GM06990 (cell line): ENCODE data around the gene FAM240B.

ENCODE experiments used
- DNase-seq: peaks from one replicate; pipeline ENCODE4 v3.0.0-alpha.2; 2011; ENCODE audit not compliant: insufficient read length; ENCODE audit errors: extremely low read depth
- H3K27me3 ChIP-seq: replicated peaks from 2 replicates; pipeline ENCODE4 v1.6.0; 2011; ENCODE audit warnings: low read length; ENCODE audit not compliant: control insufficient read depth, insufficient read depth
- H3K36me3 ChIP-seq: 2 replicates; pipeline ENCODE4 v1.5.1; 2011; ENCODE audit warnings: low read length; ENCODE audit not compliant: control insufficient read depth, insufficient read depth
- H3K4me3 ChIP-seq: replicated peaks from 2 replicates; pipeline ENCODE4 v1.5.1; 2011; ENCODE audit warnings: low read depth, mild to moderate bottlenecking, control low read depth, low read length
- CTCF ChIP-seq: IDR thresholded peaks from 2 replicates; pipeline ENCODE4 v1.5.1; 2011; ENCODE audit warnings: low read length, control low read depth, mild to moderate bottlenecking, inconsistent platforms; ENCODE audit not compliant: insufficient read depth, poor library complexity, severe bottlenecking

FAM240B gene

DNA sequence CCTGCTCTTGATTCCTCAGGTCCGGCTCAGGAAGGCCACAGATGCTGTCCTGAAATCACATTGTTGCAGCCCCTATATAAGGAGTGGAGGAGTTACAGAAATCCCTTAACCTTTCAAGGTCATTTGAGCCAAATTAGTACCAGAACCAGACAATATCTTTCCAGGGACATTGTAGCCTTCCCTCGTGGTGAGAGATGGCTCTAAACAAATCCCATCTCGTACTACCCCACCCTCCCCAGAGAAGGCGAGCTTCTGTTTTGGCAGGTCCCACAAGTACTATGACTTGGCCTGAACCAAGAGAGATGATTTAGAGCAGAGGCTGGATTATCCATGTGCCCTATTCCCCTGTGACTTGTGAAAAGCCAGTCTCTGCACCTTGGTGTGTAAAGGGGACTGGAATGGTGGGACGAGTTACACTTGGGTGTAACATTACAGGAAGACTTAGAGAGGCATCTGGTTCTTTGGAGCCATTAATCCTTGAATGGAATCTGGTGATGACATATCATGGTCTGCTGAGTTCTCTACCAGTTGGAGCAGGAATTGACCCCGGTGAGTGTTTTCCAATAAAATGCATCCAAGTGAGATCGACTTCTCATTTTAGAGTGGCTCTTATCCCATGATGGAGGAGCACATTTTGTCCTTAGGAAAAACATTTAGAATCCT is at the start of gene FAM240B:
TSS of gene FAM240B (minus strand) at position 51 of the 663 bp plus-strand sequence. CDS start 16,134 bp downstream, outside the sequence.
- Histone ChIP-seq H3K4me3 (no peak within 1 kb of the TSS), H3K27me3 (no peaks in the 10 kb centered on the region), H3K36me3 (no peaks in the 10 kb centered on the region)
- no peak for DNase-seq
- no peak for TF ChIP-seq CTCF

GRCh38 chr9:38768351-38768761 is 48.4 kb upstream of the FAM240B start:
- DNase-seq, result no peak
- TF ChIP-seq CTCF, result no peak
- H3K27me3 ChIP-seq, result no peaks in the 10 kb centered on the region
- H3K36me3 ChIP-seq, result no peaks in the 10 kb centered on the region
- H3K4me3 ChIP-seq, result no peak overlapping the region

- no peak for TF ChIP-seq CTCF
- H3K27me3 ChIP-seq, result no peaks in the 10 kb centered on the region
- no peak for DNase-seq
- no peaks in the 10 kb centered on the region for H3K36me3 ChIP-seq
- H3K4me3 ChIP-seq, result no peak overlapping the region
Observed at GRCh38 chr9:38765101-38765500, 45.2 kb upstream of the FAM240B start.

DNA sequence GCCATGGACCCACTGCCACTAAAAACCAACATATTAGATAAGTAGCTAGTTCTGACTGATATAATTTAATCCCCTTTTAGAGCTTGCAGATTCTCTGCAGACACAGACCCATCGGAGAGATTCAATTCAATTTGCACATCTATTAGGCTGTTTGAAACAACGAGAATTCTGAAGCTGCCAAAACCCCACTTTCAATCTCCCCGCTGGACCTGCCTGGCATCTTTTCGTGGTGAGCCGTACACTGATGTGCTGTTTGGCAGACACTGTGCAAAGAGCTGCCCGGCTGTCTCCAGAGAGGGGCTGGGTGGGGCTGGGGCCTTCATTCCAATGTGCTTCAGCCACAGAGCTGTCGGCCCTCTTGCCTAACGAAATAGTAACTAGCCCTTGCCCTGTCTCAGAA is 42.1 kb upstream of the FAM240B start:
- Histone ChIP-seq H3K36me3 (no peaks in the 10 kb centered on the region), H3K4me3 (no peak overlapping the region), H3K27me3 (no peaks in the 10 kb centered on the region)
- no peak for DNase-seq
- no peak for TF ChIP-seq CTCF

DNA sequence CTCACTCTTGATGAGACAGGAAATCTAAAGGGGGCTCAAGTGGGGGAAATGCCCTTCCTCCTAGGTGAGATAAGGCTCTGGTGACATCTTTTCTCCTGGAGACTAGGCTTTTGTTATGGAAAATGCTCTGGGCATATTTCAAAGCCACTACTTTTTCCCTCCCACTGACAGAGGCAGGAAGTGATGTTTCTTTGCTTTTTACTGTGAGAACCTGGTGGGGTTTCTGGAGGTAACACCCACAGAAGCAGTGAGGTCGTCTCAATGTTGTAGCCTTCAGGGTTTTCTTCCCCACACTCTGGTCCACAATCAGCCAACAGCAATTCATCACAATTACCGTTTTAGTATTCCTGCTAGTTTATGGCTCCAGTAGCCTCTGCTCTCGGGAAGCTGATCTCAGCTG is 41.4 kb upstream of the FAM240B start:
- DNase-seq, result no peak
- Histone ChIP-seq H3K36me3 (no peaks in the 10 kb centered on the region), H3K27me3 (no peaks in the 10 kb centered on the region), H3K4me3 (no peak overlapping the region)
- no peak for TF ChIP-seq CTCF

- DNase-seq, result no peak
- Histone ChIP-seq H3K4me3 (no peak overlapping the region), H3K27me3 (no peaks in the 10 kb centered on the region; the same call in 1 of the 2 replicates), H3K36me3 (no peaks in the 10 kb centered on the region)
- TF ChIP-seq CTCF, result no peak
Observed at GRCh38 chr9:38756702-38757101, 36.8 kb upstream of the FAM240B start.
